Measurements from ENCODE around the gene GOLGA7B. TPM values are rescaled to one million over a fixed set of nuclear protein-coding genes. Genes with fewer than 3 reads are reported as not detected.
A peak's percentile ranks its signal among the peaks of the same experiment; 100 is the strongest.

The GOLGA7B gene
- polyA plus RNA-seq, 1 experiment = not detected

GRCh38 chr10:97914837-97915211 lies 65.2 kb downstream of the GOLGA7B start:
- Histone ChIP-seq H3K27ac (ENCODE audit: low read depth, low read length) (no peak overlapping the region), H3K9me3 (ENCODE audit: control insufficient read depth, insufficient read depth, low read length) (no peaks in the 10 kb centered on the region; the same call in 1 of the 2 replicates), H3K27me3 (ENCODE audit: control insufficient read depth, insufficient read depth, low read length) (peaks cover 12% of the 10 kb centered on the region), H3K4me3 (ENCODE audit: low read depth, low read length) (no peak overlapping the region)
- ChIA-PET POLR2A (no interaction called here), CTCF (interaction anchor here (0.8 to 6.5 kb wide), 9 partner anchors 9 to 394 kb away, joined by 3 to 82 read pairs (median 6); no protein-coding TSS in a partner anchor)
- DNase-seq (ENCODE audit: low read depth, low spot score) = no peak
- peak; percentile 86 for TF ChIP-seq CTCF (IDR thresholded peaks at IDR 0.05; ENCODE audit: low read depth, low read length)

- POLR2A ChIA-PET = no interaction called here
- Histone ChIP-seq H3K27me3 (ENCODE audit: control insufficient read depth, insufficient read depth, low read length) (peaks cover 12% of the 10 kb centered on the region), H3K9me3 (ENCODE audit: control insufficient read depth, insufficient read depth, low read length) (no peaks in the 10 kb centered on the region; the same call in 1 of the 2 replicates), H3K27ac (ENCODE audit: low read depth, low read length) (no peak overlapping the region), H3K4me3 (ENCODE audit: low read depth, low read length) (no peak overlapping the region)
- DNase-seq (ENCODE audit: low read depth, low spot score) = no peak
- no peak for TF ChIP-seq CTCF (IDR thresholded peaks at IDR 0.05; ENCODE audit: low read depth, low read length)
- CTCF ChIA-PET = interaction anchor here (0.8 to 6.5 kb wide), 10 partner anchors 9 to 394 kb away, joined by 3 to 82 read pairs (median 5); no protein-coding TSS in a partner anchor
Measured at GRCh38 chr10:97915346-97916131, 65.9 kb downstream of the GOLGA7B start.

- ChIA-PET CTCF (interaction anchor here (1.1 to 6.5 kb wide), 5 partner anchors 14 to 392 kb away, joined by 3 to 82 read pairs (median 3); no protein-coding TSS in a partner anchor), POLR2A (no interaction called here)
- Histone ChIP-seq H3K9me3 (ENCODE audit: control insufficient read depth, insufficient read depth, low read length) (no peaks in the 10 kb centered on the region; the same call in 1 of the 2 replicates), H3K27ac (ENCODE audit: low read depth, low read length) (no peak overlapping the region), H3K27me3 (ENCODE audit: control insufficient read depth, insufficient read depth, low read length) (peaks cover 12% of the 10 kb centered on the region), H3K4me3 (ENCODE audit: low read depth, low read length) (no peak overlapping the region)
- TF ChIP-seq CTCF (IDR thresholded peaks at IDR 0.05; ENCODE audit: low read depth, low read length) = no peak
- no peak for DNase-seq (ENCODE audit: low read depth, low spot score)
Measured at GRCh38 chr10:97916586-97916985, 66.9 kb downstream of the GOLGA7B start.

GRCh38 chr10:97919012-97919411 lies 69.4 kb downstream of the GOLGA7B start:
- ChIA-PET CTCF (interaction anchor here (0.7 kb wide), 2 partner anchors 122 to 548 kb away, joined by 3 read pairs; no protein-coding TSS in a partner anchor), POLR2A (no interaction called here)
- DNase-seq (ENCODE audit: low read depth, low spot score) = no peak

More at GRCh38 chr10:97919012-97919411, 69.4 kb downstream of the GOLGA7B start:
- H3K27ac ChIP-seq (ENCODE audit: low read depth, low read length) = no peak overlapping the region
- H3K9me3 ChIP-seq (ENCODE audit: control insufficient read depth, insufficient read depth, low read length) = no peaks in the 10 kb centered on the region; the same call in 1 of the 2 replicates
- no peak overlapping the region for H3K4me3 ChIP-seq (ENCODE audit: low read depth, low read length)
- H3K27me3 ChIP-seq (ENCODE audit: control insufficient read depth, insufficient read depth, low read length) = peaks cover 16% of the 10 kb centered on the region
- no peak for TF ChIP-seq CTCF (IDR thresholded peaks at IDR 0.05; ENCODE audit: low read depth, low read length)

All from AG04450 (cell line).